LNCaP clone FGC (cell line): ENCODE measurements around the gene RPL13.

Experiments
- DNase-seq: peaks from one replicate; pipeline ENCODE4 v3.0.0-alpha.2; 2011; ENCODE audit warnings: low read depth
- H3K4me3 ChIP-seq: 2 replicates; pipeline ENCODE4 v1.5.1; 2011; ENCODE audit warnings: mild to moderate bottlenecking, low read depth, low read length, control low read depth
- CTCF ChIP-seq: IDR thresholded peaks from 2 replicates; pipeline ENCODE4 v1.5.1; 2012; ENCODE audit warnings: mild to moderate bottlenecking; ENCODE audit not compliant: control insufficient read depth, insufficient read depth; ENCODE audit errors: extremely low read depth

RPL13 gene

GRCh38 chr16:89553733-89554132 lies 6.7 kb upstream of the RPL13 start:
- no peak for DNase-seq
- H3K4me3 ChIP-seq = no peak overlapping the region
- TF ChIP-seq CTCF = no peak

GRCh38 chr16:89554343-89554742 lies 6.1 kb upstream of the RPL13 start:
- no peak overlapping the region for H3K4me3 ChIP-seq
- DNase-seq = no peak
- no peak for TF ChIP-seq CTCF

GRCh38 chr16:89555265-89555664 lies 5.2 kb upstream of the RPL13 start:
- DNase-seq = no peak
- TF ChIP-seq CTCF = no peak
- H3K4me3 ChIP-seq = no peak overlapping the region

GRCh38 chr16:89555780-89556179 lies 4.7 kb upstream of the RPL13 start:
- TF ChIP-seq CTCF = no peak
- H3K4me3 ChIP-seq = no peak overlapping the region
- DNase-seq = no peak

GRCh38 chr16:89556750-89557689 lies 3.5 kb upstream of the RPL13 start:
- TF ChIP-seq CTCF = peak; percentile 85
- no peak for DNase-seq
- H3K4me3 ChIP-seq = no peak overlapping the region

- TF ChIP-seq CTCF = no peak
- no peak overlapping the region for H3K4me3 ChIP-seq
- DNase-seq = no peak
Observed at GRCh38 chr16:89557690-89558490, 2.6 kb upstream of the RPL13 start.
